Coronary artery (tissue), 2 donors: ENCODE results near the gene RTEL1.
A peak's percentile ranks its signal among the peaks of the same experiment; 100 is the strongest.

Experiments used
- DNase-seq: peaks from one replicate; pipeline ENCODE4 v3.0.0-alpha.2; 2017; ENCODE audit warnings: low spot score
- H3K27ac ChIP-seq, 2 donors: fragments of 200-600 bp; sonication (generic); one replicate each; pipeline ENCODE4 v1.5.1; 2016 to 2019
- H3K4me3 ChIP-seq: fragments of 200-600 bp; sonication (generic); 2 replicates; pipeline ENCODE4 v1.5.1; 2016; ENCODE audit warnings: mild to moderate bottlenecking, moderate library complexity
- CTCF ChIP-seq: fragments of 200-600 bp; sonication (generic); IDR thresholded peaks from one replicate; pipeline ENCODE4 v1.5.1; 2019; ENCODE audit warnings: antibody characterized with exemption

Gene RTEL1

GRCh38 chr20:63675681-63676368 is 17.7 kb downstream of the RTEL1 start:
- no peak for TF ChIP-seq CTCF
- H3K27ac ChIP-seq, result no peak overlapping the region
- DNase-seq, result no peak
- no peak overlapping the region for H3K4me3 ChIP-seq

- Histone ChIP-seq H3K27ac (no peak overlapping the region), H3K4me3 (no peak overlapping the region)
- no peak for TF ChIP-seq CTCF
- no peak for DNase-seq
These were observed 20.0 kb downstream of the RTEL1 start for GRCh38 chr20:63678071-63678470.

- H3K27ac ChIP-seq, result no peak overlapping the region
- TF ChIP-seq CTCF, result no peak
- DNase-seq, result no peak
- H3K4me3 ChIP-seq, result no peak overlapping the region
These were observed 20.8 kb downstream of the RTEL1 start for GRCh38 chr20:63678667-63679465.

GRCh38 chr20:63679799-63680305 is 21.7 kb downstream of the RTEL1 start:
- no peak for TF ChIP-seq CTCF
- Histone ChIP-seq H3K4me3 (no peak overlapping the region), H3K27ac (no peak overlapping the region)
- DNase-seq, result no peak

- DNase-seq, result no peak
- TF ChIP-seq CTCF, result no peak
- H3K27ac ChIP-seq, result peak overlapping the region in 1 of 2 donors; percentile 91
- no peak overlapping the region for H3K4me3 ChIP-seq
These were observed 22.3 kb downstream of the RTEL1 start for GRCh38 chr20:63680427-63680826.

GRCh38 chr20:63680857-63681608 is 22.9 kb downstream of the RTEL1 start:
- TF ChIP-seq CTCF, result no peak
- H3K27ac ChIP-seq, result peak overlapping the region; percentile 68 to 91

More at GRCh38 chr20:63680857-63681608, 22.9 kb downstream of the RTEL1 start:
- H3K4me3 ChIP-seq, result no peak overlapping the region
- no peak for DNase-seq
